HG02981 (cell line): ENCODE data around the gene NOS1.

Experiments
- ATAC-seq: cut with Tn5 transposase; IDR thresholded peaks from one replicate; pipeline ENCODE4 v1.9.1; 2021; ENCODE audit warnings: mild to moderate bottlenecking, moderate library complexity; ENCODE audit not compliant: unreplicated experiment

NOS1 gene

GRCh38 chr12:117363953-117364486 is 2.6 kb upstream of the NOS1 start:
- no peak for ATAC-seq

DNA sequence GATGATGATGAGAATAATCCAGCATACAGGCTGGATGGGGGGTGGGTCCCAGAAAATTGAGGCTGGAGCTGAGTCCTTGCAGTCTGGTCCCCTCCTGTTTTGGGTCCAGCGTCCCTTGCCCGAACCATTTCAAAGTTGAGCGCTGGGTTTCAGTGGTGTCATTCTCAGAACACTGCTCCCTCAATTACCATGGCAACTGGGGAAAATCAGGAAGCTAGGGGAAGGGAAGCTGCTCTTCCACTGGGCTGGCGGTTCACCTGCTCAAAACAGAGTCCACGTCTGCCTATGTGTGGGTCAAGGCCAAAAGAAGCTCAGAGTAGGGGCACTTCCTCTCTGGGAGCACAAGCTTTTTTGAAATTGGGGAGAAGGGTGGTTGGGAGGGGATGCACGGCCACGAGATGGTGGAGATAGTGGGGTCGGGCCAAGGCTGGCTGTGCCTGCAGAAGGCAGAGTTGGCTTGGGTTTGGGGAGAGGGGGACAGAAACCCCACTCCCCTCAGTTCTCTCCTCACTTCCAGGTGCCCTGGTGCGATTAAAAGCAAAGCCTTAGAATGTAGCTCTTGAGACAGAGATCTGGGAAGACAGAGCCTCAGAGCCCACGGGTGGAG is 1.7 kb upstream of the NOS1 start:
- no peak for ATAC-seq

GRCh38 chr12:117362391-117362790 is 965 bp upstream of the NOS1 start:
- no peak for ATAC-seq

- ATAC-seq: no peak
These were observed 479 bp upstream of the NOS1 start for GRCh38 chr12:117361905-117362304.

- no peak for ATAC-seq
These were observed 677 bp downstream of the NOS1 start for GRCh38 chr12:117360551-117361346.

GRCh38 chr12:117360222-117360550 is 1.2 kb downstream of the NOS1 start:
- ATAC-seq: no peak

- ATAC-seq: no peak
These were observed 2.2 kb downstream of the NOS1 start for GRCh38 chr12:117359029-117359845.

GRCh38 chr12:117356048-117356447 is 5.4 kb downstream of the NOS1 start:
- no peak for ATAC-seq

DNA sequence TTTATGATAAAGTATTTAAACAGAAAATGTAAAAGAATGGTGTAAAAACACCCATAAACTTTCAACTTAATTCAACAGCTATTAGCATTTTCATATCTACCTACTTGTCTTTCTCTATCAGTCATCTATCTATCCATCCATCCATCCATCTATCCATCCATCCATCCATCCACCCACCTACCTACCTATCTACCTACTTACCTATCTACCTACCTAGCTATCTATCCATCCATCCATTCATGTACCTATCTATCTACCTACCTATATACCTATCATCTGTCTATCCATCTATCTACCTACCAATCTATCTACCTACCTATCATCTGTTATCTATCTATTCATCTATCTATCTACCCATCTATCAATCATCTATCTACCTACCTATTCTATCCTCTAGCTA is 8.5 kb downstream of the NOS1 start:
- ATAC-seq: no peak

DNA sequence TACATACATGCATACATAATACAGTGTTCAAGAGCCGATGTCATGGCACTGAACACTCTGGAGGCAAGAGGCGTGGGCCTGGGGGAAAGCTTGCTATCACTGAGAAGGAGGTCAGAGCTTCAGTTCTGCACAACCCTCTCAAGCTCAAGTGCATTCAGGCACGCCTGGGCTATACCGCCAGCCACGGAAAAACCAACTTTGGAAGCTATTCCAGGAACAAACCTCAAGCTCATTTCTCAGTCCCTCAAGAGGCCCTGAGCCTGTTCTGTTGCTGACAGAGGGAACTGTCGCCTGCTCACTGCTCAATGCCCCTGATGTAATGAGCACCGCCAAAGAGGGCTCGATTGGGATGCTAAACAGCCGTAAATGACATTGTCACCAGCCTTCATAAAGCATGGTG is 9.2 kb downstream of the NOS1 start:
- no peak for ATAC-seq

DNA sequence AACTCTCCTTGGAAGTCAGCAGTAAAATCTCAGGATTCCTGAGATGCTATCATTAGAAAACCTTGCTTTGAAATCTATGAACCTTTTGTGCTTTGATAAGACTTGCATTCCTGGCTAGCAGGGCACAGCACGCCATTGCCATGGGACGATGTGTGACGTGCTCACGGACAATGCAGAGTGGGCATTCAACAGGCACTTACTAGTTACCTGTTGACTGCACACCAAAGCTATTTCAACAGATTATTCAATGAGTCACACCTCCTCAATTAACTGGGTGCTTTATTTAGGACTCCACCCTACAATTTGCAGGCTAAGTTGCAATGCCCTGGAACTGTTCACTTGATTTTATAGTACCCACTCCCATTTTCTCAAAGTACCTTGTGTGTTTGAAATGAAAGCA is 11.3 kb downstream of the NOS1 start:
- ATAC-seq: no peak

- ATAC-seq: no peak
These were observed 13.8 kb downstream of the NOS1 start for GRCh38 chr12:117347588-117347987.

GRCh38 chr12:117344716-117345115 is 16.7 kb downstream of the NOS1 start:
- no peak for ATAC-seq

DNA sequence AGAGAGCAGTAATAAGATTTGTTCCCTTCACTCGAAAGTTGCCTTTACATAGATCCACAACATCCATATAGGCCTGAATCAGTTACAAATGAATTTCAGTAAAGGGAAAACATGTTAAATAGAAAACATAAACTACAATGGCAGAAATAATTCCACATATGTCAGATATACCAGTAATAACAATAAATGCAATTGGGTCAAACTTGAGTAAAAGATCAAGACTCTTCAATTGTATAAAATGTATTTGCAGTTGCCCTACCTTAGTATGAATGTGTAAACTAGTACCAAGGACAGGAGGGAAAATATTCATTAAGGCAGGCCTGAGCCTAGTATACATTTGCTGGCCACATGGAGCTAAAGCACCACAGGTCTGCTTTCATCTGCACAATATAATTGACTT is 17.6 kb downstream of the NOS1 start:
- ATAC-seq: no peak

GRCh38 chr12:117343296-117343695 is 18.1 kb downstream of the NOS1 start:
- no peak for ATAC-seq

- ATAC-seq: no peak
These were observed 18.7 kb downstream of the NOS1 start for GRCh38 chr12:117342682-117343081.

DNA sequence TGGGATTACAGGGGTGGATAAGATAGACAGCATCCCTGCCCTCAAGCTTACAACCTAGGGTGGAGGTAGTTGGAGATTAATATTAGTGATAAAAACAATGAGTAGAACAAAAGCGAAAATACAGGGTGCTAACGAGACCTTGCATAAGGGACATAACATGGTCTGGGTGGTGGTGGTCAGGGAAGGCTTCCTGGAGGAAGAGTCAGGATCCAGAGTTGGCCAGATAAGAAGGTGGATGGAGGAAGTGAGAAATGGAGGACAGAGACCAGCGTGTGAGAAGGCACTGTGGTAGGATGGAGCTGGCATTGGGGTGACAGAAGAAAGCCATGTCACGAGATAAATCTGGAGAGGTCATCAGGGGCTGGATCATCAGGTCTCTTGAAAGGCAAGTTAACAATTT is 19.2 kb downstream of the NOS1 start:
- no peak for ATAC-seq

DNA sequence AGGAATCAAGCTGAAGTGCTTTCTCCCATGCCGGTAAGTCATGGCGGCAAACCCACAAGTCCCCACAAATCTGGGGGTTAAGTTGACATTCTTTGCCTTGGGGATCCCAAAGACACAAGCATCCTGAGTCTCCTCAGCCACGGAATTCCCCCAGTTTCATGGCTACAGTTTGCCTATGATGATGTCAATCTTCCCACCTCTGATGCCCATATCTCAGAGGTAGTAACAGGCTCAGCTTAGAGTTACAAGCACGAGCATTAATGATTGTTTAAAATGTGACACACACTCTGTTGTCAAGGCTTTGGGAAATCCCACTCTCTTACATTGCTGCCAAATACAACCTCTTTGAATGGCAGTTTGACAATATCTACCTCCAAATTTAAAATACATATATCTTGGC is 22.3 kb downstream of the NOS1 start:
- ATAC-seq: no peak

- ATAC-seq: no peak
These were observed 26.4 kb downstream of the NOS1 start for GRCh38 chr12:117334855-117335587.

DNA sequence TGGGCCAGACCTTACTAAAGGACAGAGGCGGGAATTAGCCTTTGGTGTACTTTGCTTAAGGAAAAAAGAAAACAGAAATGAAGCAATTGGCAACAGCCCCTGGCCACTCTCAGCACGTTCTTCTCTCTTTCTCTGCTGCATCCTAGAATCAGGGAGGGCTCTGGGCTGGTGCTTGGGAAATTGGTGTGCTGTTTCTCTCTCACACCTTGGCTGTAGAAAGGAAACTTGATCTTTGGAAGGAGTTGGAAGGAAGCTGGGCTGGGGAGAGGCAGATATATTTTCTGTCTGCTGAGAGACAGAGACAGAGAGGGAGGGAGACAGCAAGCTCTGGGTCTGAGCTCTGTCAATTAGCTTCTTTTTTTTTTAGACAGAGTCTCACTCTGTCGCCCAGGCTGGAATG is 27.4 kb downstream of the NOS1 start:
- ATAC-seq: no peak

- no peak for ATAC-seq
These were observed 28.0 kb downstream of the NOS1 start for GRCh38 chr12:117333331-117333881.
